CD4-positive, alpha-beta T cell treated with Interleukin-1 beta for 1 hour (primary cell): ENCODE results near the gene OR7A10.

Source experiments
- DNase-seq, 2 donors: peaks; one replicate each; pipeline ENCODE4 v3.0.0-alpha.2; 2020 to 2022

The OR7A10 gene

DNA sequence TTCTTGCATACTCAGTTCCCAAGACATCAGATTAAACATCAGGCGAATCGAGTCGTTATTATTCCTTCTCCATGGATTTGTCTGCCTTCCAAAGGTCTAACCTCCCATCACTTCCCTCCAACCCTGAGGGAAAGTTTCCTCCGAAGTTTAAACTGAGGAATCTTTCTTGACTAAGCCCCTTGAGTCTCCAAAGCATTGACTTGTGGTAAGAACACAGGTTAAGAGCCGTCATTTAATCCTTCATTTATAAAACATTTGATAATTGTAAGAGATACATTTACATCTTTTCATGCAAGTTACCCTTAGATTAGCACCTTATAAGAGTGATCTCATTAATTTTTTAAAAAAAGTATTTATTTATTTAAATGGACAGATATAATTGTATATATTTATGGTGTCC, at the start of gene OR7A10:
TSS of gene OR7A10 (minus strand) at position 101 of the 400 bp plus-strand sequence. CDS start 7,045 bp downstream, outside the sequence.
- DNase-seq: no peak

DNA sequence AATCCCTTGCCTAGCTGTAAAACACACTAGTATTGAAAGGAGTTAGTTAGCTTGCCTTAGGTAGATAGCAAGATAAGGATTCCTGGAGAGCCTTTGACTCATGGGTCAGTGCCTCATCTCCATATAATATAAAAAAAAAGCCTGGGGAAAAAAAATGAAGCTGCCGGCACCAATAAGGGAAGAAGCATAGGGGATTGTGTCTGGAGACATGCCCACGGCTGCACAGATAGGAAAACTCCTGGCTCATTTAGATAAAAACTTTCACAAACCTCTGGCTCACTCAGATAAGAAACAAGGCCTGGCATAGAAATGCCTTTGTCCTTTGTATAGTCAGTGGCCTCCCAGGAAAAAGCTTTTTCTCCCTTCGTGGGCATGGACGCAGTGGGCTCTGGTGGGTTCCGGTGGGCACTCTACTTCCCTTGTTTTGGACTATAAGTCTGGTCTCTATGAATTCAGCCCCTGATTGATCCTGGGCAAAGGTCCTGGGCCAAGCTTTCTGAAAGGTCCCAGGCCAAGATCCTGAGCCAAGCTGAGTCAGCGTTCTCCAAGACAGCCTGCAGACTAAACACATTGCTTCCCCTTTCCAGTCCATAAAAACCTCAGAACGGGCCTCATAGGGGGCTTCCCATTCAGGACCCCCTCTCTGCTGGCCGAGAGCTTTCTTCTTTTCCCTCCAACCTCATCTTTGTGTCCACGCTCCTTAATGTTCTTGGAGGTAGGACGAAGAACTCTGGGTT, 42.1 kb upstream of the OR7A10 start:
- no peak for DNase-seq

DNA sequence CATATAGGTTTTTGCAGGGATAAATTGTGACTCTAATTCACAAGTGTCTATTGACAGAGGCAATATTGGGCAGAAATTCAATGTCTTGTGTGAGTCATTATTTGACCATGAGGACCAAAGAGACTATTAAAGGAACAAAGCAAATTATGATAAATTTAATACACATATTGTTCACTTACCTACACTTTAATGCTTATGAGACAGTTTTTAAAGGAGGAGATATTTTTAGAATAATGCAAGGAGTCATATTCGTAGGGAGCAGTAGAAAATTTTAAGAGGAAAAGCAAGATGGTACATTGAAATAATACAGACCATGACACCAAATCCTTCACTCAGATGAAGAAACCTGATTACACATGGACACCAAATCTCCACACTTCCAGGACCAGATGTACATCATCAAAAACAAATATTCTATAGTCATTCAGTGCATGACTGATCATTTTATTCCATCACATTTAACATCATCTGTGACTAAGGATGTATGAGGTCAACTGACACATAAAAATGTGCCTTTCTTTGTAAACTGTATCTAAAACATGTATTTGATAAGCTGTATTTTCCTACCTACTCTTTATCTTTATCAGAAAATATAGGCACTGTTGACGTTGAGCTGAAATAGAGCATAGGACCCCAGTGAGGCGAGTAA, 41.4 kb upstream of the OR7A10 start:
- no peak for DNase-seq

DNA sequence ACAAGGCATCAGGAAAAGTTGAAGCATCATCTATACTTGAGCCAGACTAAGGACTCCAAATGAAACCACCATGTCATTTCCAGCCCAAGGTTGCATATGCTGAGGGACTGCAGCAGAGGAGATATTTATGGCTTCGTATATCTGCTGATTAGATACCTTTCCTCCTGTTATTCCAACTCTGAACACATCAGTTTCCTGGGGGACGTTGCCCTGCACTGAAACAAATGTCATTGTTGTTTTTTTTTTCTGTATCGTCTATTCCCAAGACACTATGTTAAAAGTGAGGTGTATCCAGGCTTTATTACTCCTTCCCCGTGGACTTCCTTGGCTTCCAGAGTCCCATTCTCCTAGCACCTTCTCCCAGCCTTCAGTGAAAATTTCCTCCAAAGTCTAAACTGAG, 37.3 kb upstream of the OR7A10 start, which contains the start of gene OR7A17:
TSS of gene OR7A17 (minus strand) at position 101 of the 400 bp plus-strand sequence. CDS start 4,777 bp downstream, outside the sequence.
- DNase-seq: no peak

DNA sequence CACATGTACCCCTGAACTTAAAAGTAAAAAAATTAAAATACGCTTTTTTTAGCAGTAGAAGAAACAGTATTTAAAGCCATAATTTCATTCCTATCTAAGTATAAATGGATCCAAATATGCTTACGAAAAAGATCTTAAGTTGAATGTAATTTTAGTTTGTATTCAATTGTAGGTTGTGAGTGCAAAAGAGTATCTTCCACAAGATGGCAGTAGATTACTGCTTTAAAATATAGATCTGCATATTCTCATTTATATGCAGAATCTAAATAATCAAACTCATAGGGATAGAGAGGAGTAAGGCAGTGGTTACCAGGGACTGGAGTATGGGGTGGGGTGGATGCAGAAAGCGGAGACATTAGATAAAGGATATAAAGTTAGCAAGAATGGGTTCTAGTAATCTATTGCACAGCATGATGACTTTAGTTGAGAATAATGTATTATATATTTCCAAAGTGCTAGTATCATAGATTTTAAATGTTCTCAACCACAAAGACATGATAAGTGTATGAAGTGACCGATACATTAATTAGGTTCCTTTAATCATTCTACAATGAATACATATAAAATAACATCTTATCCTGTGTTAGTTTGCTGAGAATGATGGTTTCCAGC, 23.0 kb upstream of the OR7A10 start:
- no peak for DNase-seq

DNA sequence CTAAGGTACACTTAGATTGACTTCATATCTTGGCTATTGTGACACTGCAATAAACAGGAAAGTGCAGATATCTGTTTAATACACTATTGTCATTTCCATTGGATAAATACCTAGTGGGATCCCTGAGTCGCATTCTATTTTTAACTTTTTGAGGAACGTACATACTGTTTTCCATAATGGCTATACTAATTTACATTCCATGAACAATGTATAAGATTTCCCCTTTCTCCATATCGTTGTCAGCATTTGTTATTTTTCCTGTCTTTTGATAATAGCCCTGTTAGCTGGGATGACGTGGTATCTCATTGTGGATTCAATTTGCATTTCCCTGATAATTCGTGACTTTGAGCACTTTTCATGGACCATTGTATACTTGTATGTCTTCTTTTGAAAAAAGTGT, 19.8 kb upstream of the OR7A10 start:
- DNase-seq: no peak

DNA sequence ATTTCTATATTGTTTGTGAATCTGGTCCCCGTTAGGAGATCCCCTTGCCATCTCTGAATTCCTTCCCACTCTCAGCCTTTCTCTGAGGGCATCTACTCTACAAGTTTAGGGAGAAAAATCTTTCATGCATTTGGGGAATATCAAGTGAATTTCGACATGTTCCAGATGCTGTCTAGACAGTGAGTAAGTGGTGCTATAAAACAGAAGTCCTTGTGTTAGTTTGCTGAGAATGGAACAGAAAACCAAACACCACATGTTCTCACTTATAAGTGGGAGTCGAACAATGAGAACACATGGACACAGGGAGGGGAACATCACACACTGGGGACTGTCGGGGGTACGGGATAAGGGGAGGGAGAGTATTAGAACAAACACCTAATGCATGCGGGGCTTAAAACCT, 5.1 kb downstream of the OR7A10 start:
- no peak for DNase-seq

DNA sequence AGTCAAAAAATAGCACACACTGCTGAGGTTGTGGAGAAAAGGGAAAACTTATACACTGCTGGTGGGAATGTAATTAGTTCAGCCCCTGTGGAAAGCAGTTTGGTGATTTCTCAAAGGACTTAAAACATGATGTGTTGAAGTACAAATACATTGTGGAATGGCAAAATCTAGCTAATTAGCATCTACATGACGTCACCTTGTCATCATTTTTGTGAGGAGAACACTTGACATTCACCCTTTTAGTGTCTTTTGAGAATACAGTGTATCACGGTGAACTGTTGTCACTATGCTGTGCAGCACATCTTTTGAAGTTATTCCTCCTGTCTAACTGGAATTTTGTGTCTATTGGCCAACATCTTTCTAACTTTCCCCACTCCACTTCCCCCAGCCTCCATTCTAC, 5.6 kb downstream of the OR7A10 start:
- DNase-seq: no peak

DNA sequence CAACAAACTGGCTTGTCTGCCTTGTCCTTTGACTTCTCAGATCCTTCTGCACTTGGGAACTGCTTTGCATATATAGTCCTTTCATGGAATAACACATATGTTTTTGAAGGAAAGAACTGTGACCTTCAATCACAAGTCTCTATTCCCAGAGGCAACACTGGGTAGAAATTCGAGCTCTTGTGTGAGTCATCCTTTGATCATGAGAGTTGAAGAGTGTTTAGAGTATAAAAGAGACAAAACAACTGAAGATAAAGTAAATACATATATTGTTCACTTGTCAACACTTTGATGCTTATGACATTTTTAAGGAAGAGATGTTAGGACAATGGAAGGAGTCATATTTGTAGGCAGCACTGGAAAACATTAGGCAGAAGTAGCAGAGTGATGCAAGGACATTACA, 8.5 kb downstream of the OR7A10 start:
- DNase-seq: no peak

DNA sequence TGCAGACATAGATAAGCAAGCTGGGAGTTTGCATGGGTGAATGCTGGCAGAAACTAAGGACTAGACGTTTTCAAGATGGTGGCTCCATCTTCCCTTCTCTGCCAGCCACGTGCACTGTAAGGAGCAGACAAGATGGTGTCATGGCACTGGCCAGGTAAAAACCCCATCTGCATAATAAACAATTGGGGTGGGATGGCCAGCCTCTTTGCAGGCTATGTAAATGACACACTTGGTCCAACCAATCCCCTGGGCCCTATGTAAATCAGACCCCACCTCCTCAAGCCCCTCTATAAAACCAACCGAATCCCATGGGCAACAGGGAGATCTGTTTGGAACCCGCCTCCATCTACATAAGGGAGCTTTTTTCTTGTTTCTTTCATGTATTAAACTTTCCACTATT, 11.3 kb downstream of the OR7A10 start:
- DNase-seq: no peak

DNA sequence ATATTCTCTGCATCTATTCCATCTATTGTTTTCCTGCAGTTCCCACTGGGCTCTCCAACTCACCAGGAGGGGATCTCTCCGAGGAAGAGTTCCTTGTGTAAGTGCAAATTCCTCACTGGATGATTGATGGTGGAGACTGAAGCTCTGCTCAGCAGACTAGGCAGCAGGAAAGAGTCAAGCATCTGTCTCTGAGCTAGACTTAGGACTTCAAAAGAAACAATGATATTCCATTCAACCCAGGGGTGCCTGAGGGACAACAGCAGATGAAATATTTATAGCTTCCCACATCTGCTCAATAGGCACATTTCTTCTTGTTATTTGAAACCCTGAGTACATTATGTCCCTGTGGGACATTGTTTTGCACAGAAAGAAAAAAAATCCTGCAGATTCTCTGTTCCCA, 13.7 kb downstream of the OR7A10 start, which contains the start of the genes OR7A5 and OR7C1:
TSS of gene OR7A5 (minus strand) at position 175 of the 400 bp plus-strand sequence. CDS start 6,944 bp downstream, outside the sequence.
TSS of gene OR7C1 (minus strand) at position 175 of the 400 bp plus-strand sequence. CDS start 35,049 bp downstream, outside the sequence.
- no peak for DNase-seq

DNA sequence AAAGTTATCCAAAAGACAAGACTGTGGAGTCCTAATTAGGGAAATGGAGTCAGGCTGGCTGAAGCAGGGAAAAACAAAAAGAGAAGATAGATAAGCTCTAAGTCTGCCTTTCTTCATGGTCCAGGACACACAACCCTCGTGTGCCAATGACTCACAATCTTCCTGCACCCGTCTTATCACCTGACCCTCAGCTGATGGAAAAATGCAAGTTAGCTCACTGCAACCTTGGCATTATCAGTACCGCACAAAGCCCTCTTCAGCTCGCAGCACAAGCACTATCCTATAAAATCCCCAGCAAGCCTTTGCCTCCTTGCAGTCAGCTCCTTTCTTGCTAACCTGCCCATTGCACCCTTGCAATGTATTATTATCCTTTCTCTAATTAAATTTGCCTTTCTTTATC, 18.0 kb downstream of the OR7A10 start:
- DNase-seq: no peak

DNA sequence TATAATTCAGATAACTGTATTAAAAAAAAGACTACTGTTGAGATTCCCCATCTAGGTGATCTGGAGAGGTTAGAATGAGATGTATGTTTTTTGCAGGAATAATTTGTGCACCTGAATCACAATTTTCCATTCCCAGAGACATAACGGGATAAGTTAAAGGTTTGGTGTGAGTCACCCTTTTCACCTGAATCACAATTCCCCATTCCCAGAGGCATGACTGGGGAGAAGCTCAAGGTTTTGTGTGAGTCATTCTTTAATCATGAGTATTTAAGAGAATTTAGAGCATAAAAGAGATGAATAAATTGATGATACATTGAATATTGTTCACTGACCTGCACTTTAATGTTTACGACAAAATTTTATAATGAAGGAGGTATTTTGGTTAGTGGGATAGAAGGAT, 22.7 kb downstream of the OR7A10 start:
- DNase-seq: no peak

DNA sequence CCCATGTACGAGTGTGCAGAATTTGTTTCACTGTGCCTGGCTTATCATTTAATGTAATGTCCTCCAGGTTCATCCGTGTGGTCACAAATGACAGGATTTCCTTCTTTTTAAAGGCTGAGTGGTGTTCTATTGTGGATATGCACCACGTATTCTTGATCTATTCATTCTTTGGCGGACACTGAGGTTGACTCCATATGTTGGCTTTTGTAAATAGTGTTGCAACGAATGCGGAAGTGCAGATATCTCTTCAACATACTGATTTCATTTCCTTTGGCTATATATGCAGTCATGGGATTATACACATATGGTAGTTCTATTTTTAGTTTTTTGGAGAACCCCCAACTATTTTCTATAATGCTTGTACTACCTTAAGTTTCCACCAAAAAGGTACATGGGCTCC, 26.8 kb downstream of the OR7A10 start:
- no peak for DNase-seq

DNA sequence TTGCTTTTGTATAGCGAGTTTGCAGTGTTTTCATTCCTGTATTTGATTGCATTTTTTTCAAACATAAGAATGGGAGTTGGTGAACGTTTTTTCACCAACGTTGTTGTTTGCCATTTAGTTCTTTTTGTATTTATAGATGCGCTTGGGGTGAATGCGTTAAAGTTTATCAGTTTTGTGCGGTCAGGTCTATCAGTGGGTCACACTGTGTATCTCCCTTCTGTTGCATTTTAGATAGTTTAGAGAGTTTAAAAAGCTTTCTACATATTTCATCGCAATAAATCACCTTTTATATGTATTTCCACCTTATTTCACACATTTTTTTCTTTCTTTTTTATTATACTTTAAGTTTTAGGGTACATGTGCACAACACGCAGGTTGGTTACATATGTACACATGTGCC, 30.1 kb downstream of the OR7A10 start:
- no peak for DNase-seq

DNA sequence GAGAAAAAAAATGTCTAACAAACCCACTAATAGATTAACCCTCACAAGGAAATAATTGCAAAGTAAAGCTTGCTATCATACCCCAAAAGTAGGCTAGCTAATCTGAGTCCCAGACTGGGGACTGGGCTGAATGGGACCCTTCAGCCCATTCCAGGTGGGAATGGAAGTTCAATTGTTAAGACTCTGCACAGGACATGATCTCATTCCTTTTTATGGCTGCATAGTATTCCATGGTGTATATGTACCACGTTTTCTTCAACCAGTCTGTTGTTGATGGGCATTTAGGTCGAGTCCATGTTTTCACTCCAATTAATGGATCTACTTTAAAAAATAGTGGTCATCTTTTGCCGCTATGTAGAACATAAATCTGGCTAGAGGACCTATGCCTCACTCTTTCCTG, 31.7 kb downstream of the OR7A10 start:
- DNase-seq: no peak

DNA sequence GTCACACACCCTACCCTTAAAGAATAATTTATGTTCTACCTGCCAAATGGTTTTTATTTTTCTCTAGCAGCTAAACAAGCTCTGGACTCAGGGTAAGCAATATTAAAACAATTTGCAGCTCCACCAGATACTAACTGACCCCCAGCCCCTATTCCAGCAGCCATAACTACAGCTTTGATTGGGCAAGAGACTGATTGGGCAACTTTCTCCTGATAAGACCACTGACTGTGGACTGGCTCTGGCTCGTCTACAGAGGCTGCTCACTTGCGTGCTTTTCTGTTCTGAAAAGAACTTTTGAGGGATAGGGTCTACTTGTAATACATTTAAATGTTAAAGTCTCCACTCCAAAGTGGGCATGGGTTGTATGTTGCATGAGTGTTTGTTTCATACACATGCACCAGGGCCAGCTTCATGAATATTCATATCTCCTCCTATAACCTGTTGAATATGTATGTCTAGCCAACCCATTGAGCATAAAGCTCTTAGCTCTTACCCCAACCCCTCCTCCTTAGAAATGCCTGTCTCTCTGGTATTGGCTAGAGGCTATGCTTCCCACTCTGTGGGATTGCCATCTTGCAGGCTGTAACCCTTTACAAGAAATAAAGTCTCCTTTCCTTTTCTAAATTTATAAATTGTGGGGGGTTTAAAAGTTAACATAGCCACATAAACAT, 33.6 kb downstream of the OR7A10 start:
- DNase-seq: no peak

DNA sequence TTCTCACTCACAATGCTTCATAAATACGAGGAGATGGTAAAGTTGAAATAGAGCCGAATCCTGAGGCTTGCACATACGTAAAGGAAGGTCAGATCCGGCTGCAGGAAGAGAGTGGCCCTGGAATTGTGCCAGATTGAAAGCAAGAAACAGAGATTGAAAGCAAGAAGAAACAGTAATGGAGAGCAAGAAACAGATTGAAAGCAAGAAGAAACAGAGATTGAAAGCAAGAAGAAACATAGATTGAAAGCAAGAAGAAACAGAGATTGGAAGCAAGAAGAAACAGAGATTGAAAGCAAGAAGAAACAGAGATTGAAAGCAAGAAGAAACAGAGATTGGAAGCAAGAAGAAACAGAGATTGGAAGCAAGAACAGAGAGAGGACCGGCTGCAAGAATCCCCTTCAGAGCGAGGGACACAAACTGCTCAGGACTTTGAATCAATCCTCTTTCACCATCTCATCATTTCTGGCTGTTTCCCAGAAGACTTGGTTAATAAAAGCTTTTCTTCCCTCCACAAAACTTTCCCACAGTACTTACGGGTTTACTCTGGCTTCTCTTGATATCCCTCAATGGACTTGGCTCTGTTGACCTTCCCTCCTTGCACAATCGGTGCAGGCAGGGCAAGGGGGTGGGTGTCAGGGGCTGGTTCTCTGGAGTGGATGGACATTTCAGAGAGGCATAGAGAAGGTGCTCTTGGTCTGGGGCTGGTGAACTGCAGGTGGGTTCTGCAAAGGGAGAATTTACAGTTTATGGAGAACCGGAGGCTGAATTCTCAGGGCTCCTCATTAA, 39.3 kb downstream of the OR7A10 start:
- DNase-seq: no peak

DNA sequence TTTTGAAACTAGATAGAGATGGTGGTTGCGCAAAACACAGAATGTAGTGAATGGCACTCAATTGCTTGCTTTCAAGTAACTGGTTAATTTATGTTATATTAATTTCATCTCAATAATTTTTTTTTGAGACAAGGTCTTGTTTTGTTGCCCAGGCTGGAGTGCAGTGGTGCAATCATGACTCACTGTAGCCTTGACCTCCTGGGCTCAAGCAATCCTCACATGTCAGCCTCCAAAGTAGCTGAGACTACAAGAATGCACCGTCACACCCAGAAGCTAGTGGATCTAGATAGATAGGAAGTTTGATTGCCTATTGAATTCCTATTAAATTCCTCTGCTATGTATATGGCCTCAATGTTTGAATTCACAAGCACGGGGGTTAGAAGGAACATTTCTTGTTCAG, 44.0 kb downstream of the OR7A10 start:
- no peak for DNase-seq

DNA sequence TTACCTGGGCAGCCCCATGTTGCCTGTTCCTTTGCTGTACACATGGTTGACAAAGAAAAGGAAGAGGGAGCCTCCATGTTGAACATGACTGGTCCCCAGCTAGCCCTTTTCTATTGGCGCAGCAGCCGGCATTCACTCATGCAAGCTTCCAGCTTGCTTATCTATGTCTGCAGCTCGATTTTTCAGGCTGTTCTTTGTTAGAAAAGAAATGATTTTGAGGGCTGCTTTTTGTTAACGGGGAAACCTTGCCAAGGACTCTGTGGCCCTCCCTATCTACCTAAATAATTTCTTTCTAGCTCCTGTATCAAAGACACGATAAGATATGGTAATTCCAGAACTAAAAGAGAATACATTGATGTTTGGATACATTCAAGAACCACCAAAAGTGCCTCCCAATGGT, 50.0 kb downstream of the OR7A10 start:
- DNase-seq: no peak

DNA sequence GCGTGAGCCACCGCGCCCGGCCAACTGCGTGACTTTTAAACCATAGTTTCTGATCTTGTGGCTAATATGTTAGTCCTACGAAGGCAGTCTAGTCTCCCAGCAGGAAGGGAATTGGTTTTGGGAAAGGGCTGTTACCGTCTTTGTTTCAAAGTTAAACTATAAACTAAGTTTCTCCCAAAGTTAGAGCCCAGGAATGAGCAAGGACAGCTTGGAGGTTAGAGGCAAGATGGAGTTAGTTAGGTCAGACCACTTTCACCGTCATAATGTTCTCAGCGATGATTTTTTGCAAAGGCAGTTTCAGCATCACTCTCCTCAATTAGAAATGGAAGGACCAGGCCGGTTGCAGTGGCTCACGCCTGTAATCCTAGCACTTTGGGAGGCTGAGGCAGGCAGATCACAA, 52.7 kb downstream of the OR7A10 start:
- no peak for DNase-seq

DNA sequence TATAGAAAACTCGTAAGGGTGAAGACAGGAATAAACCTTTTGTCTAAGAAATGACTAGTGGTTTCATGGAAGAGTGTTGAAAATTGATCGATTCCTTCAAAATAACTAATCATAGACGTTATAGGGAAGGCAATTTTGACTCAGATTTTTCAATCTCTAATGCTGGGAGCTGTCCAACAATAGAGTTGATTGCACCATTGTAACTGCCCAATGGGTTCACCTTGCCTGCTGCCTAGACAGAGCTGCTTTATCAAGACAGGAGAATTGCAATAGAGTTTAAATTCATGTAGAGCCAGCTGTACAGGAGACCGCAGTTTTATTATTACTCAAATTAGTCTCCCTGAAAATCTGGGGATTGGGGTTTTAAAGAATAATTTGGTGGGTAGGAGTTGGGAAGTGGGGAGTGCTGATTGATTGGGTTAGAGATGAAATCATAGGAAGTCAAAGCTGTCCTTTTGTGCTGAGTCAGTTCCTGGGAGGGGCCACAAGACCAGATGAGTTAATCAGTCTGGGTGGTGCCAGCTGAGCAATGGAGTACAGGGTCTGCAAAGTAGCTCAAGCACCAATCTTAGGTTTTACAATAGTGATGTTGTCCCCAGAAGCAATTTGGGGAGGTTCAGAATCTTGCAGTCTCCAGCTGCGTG, 53.5 kb downstream of the OR7A10 start:
- DNase-seq: peak in 1 of 2 donors; percentile 19
